Cardiac muscle cell (in vitro differentiated cells and primary cell): ENCODE data around the gene BOD1. TPM values are rescaled to one million over a fixed set of nuclear protein-coding genes. Genes with fewer than 3 reads are reported as not detected.

Source experiments
- DNase-seq, 2 donors: peaks; one replicate each; pipeline versions ENCODE4 v3.0.0 to v3.0.0-alpha.2; 2010 to 2017; ENCODE audit warnings: low read depth in 1 of 2, low spot score in 1 of 2
- H3K27ac ChIP-seq: fragments of 200-600 bp; sonication (generic); 2 replicates; pipeline ENCODE4 v1.5.1; 2016
- H3K27me3 ChIP-seq: fragments of 200-600 bp; sonication (generic); 2 replicates; pipeline ENCODE4 v1.6.0; 2016; ENCODE audit warnings: control low read depth
- H3K36me3 ChIP-seq: fragments of 200-600 bp; sonication (generic); 2 replicates; pipeline ENCODE4 v1.5.1; 2016; ENCODE audit warnings: control low read depth
- H3K4me1 ChIP-seq: fragments of 200-600 bp; sonication (generic); 2 replicates; pipeline ENCODE4 v1.8.1; 2017; ENCODE audit warnings: low read depth, mild to moderate bottlenecking, mixed run types
- H3K4me3 ChIP-seq: fragments of 200-600 bp; sonication (generic); 2 replicates; pipeline ENCODE4 v1.5.1; 2016; ENCODE audit warnings: mild to moderate bottlenecking
- H3K9me3 ChIP-seq: fragments of 200-600 bp; sonication (generic); 2 replicates; pipeline ENCODE4 v1.5.1; 2017; ENCODE audit warnings: low read depth, mild to moderate bottlenecking, control low read depth
- CTCF ChIP-seq: IDR thresholded peaks from 2 replicates; pipeline ENCODE4 v1.5.1; 2012; ENCODE audit warnings: low read depth, mild to moderate bottlenecking, low read length
- polyA plus RNA-seq: library from polyadenylated mRNA; unstranded; fragments of >200 nt; fragmentation: Nextera tagmentation; extraction: Ambion mirVana; gene quantifications from 2 replicates; pipeline ENCODE4 v1.2.1, GENCODE V29; 2016
- total RNA-seq: library from RNA; depleted of rRNA; stranded (reverse); fragments of >200 nt; gene quantifications from 2 replicates; pipeline ENCODE4 v1.2.3, GENCODE V29; 2016

BOD1 gene
- total and polyA plus RNA-seq, 2 experiments from 2014 or later: 80.5 to 94.9 TPM

GRCh38 chr5:173625673-173626504, 9.4 kb upstream of the BOD1 start:
- H3K27me3 ChIP-seq: no peaks in the 10 kb centered on the region
- no peak for DNase-seq
- no peak overlapping the region for H3K27ac ChIP-seq
- no peaks in the 10 kb centered on the region for H3K9me3 ChIP-seq
- H3K36me3 ChIP-seq: no peaks in the 10 kb centered on the region
- H3K4me3 ChIP-seq: no peak overlapping the region
- peaks cover 13% of the 10 kb centered on the region for H3K4me1 ChIP-seq
- TF ChIP-seq CTCF: no peak

GRCh38 chr5:173625261-173625660, 8.8 kb upstream of the BOD1 start:
- no peak overlapping the region for H3K27ac ChIP-seq

GRCh38 chr5:173624282-173624681, 7.8 kb upstream of the BOD1 start:
- TF ChIP-seq CTCF: no peak
- Histone ChIP-seq H3K4me1 (peaks cover 10% of the 10 kb centered on the region), H3K9me3 (no peaks in the 10 kb centered on the region), H3K27ac (no peak overlapping the region), H3K27me3 (no peaks in the 10 kb centered on the region), H3K4me3 (no peak overlapping the region), H3K36me3 (no peaks in the 10 kb centered on the region)
- DNase-seq: no peak

More at GRCh38 chr5:173625261-173625660, 8.8 kb upstream of the BOD1 start:
- DNase-seq: no peak
- no peak for TF ChIP-seq CTCF
- no peaks in the 10 kb centered on the region for H3K36me3 ChIP-seq
- H3K27me3 ChIP-seq: no peaks in the 10 kb centered on the region
- H3K4me3 ChIP-seq: no peak overlapping the region
- H3K9me3 ChIP-seq: no peaks in the 10 kb centered on the region
- peaks cover 10% of the 10 kb centered on the region for H3K4me1 ChIP-seq

GRCh38 chr5:173623789-173624188, 7.3 kb upstream of the BOD1 start:
- no peak overlapping the region for H3K4me3 ChIP-seq
- H3K4me1 ChIP-seq: peaks cover 10% of the 10 kb centered on the region
- DNase-seq: no peak
- no peak overlapping the region for H3K27ac ChIP-seq
- no peak for TF ChIP-seq CTCF
- H3K9me3 ChIP-seq: no peaks in the 10 kb centered on the region
- no peaks in the 10 kb centered on the region for H3K27me3 ChIP-seq
- H3K36me3 ChIP-seq: no peaks in the 10 kb centered on the region

GRCh38 chr5:173623296-173623771, 6.9 kb upstream of the BOD1 start:
- no peak overlapping the region for H3K4me3 ChIP-seq
- TF ChIP-seq CTCF: no peak
- H3K27me3 ChIP-seq: no peaks in the 10 kb centered on the region
- DNase-seq: no peak
- H3K4me1 ChIP-seq: peaks cover 10% of the 10 kb centered on the region
- H3K9me3 ChIP-seq: no peaks in the 10 kb centered on the region
- H3K27ac ChIP-seq: no peak overlapping the region
- no peaks in the 10 kb centered on the region for H3K36me3 ChIP-seq
